Thyroid gland (tissue), 4 donors: ENCODE results near the gene BMP6.

Experiments used
- POLR2A ChIP-seq, 2 donors: fragments of 450-650 bp; IDR thresholded peaks; one replicate each; pipeline ENCODE4 v1.6.1; 2017; ENCODE audit warnings: antibody characterized with exemption in 2 of 2, mild to moderate bottlenecking in 2 of 2, moderate library complexity in 1 of 2
- TF ChIP-seq, protein P1 (sequence below), 6 experiments: fragments of 200-600 bp in 3 of 6; fragments of 450-650 bp in 3 of 6; sonication (generic) in 3 of 6; IDR thresholded peaks; one replicate each; pipeline ENCODE4 v1.5.1; 2016 to 2019; ENCODE audit warnings: antibody characterized with exemption in 6 of 6, mild to moderate bottlenecking in 2 of 6, inconsistent platforms in 1 of 6, moderate library complexity in 1 of 6

DNA sequence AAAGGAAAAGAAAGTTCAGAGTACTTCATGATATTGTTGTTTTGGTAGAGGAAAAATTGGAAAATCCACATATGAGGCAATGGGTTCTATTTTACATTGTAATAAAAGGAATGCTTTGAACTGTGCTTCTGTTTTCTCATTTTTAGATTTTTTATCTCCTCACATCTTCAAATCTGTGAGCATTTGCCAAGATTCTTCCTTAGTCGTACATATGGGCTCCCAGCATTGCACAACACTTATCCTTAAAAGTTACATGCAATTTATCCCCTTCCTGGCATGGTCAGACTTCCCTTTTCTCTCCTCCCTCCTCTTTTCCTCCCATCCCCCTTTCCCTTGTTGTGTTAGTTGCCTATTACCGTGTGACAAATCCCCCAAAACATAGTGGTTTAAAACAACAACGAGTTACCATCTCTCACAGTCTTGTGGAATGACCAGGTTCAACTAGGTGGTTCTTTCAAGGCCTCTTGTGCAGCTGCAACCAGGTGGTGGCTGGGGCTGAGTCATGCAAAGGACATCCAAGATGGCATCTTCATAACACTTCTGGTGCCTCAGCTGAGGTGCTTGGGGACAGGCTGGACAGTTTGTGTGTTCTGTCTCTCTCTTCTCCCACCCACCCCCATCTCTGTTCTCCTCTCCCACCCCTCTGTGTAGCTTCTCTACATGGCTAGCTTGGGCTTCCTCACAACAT is 116.0 kb downstream of the BMP6 start:
- TF ChIP-seq, protein P1, sequence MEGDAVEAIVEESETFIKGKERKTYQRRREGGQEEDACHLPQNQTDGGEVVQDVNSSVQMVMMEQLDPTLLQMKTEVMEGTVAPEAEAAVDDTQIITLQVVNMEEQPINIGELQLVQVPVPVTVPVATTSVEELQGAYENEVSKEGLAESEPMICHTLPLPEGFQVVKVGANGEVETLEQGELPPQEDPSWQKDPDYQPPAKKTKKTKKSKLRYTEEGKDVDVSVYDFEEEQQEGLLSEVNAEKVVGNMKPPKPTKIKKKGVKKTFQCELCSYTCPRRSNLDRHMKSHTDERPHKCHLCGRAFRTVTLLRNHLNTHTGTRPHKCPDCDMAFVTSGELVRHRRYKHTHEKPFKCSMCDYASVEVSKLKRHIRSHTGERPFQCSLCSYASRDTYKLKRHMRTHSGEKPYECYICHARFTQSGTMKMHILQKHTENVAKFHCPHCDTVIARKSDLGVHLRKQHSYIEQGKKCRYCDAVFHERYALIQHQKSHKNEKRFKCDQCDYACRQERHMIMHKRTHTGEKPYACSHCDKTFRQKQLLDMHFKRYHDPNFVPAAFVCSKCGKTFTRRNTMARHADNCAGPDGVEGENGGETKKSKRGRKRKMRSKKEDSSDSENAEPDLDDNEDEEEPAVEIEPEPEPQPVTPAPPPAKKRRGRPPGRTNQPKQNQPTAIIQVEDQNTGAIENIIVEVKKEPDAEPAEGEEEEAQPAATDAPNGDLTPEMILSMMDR (IDR thresholded peaks at IDR 0.05) = no peak
- no peak for TF ChIP-seq POLR2A (IDR thresholded peaks at IDR 0.05)
